ENCODE data around the gene SOWAHA. TPM values are rescaled to one million over a fixed set of nuclear protein-coding genes. Genes with fewer than 3 reads are reported as not detected.

The SOWAHA gene
- under 0.01 and 0.29 TPM in 2 replicates for total RNA-seq

DNA sequence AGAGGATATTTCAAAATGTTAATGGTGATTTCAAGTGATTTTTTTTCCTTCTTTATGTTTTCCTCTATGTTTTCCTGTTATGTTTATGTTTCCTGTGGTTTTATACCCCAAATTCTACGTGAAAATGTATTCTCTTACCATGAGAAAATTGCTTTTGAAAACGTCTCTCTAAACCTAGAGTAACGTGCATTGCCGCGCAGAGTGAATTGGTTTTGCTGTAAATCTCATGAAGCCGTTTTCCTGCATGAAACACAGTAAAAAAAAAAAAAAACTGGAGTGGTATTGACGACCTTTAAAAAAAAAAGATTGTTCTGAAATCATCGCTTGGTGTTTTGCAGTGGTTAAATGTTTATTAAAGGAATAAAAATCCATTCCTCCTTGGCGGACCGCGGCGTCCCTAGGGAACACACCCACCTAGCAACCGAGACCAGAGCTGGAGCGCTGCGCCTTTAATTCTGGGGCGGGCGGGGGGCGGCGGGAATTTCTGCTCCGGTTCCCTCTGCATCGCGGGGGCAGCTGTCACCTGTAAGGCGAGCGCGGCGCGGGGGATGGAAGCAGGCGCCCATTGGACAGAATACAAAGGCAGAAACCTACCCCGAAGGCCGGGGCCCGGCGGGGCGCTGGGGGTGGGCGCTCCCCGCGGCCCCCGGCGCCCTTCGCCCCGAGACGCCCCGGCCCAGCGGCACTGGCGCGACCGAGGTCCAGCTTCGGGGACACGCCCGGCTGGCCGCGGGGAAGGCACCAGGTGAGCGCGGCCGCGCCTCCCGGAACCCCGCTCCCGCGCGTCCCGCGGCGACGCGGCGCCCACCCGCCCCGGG is at the start of gene SOWAHA:
Gene SOWAHA (plus strand): TSS at position 522 of the 818 bp plus-strand sequence. CDS start 320 bp downstream, outside the sequence.
- Histone ChIP-seq H3K79me2 (ENCODE audit: insufficient read depth, low read length) (no peaks in the 10 kb centered on the region), H3K4me2 (ENCODE audit: insufficient read depth, low read length) (peak within 1 kb of the TSS; percentile 51), H3K36me3 (ENCODE audit: insufficient read depth, low read length) (no peaks in the 10 kb centered on the region), H2AFZ (ENCODE audit: low read length) (peak within 1 kb of the TSS; percentile 22), H3K4me1 (ENCODE audit: insufficient read depth, low read length) (peaks cover 16% of the 10 kb centered on the region), H3K27me3 (ENCODE audit: insufficient read depth, low read length) (peaks cover 47% of the 10 kb centered on the region), H3K9me3 (ENCODE audit: low read depth, low read length) (no peaks in the 10 kb centered on the region), H3K27ac (ENCODE audit: low read depth, low read length) (no peak within 1 kb of the TSS), H3K4me3 (ENCODE audit: insufficient read depth, low read length) (peak within 1 kb of the TSS; percentile 30), H4K20me1 (ENCODE audit: insufficient read depth, low read length) (no peaks in the 10 kb centered on the region)
- peak; percentile 86 for DNase-seq (ENCODE audit: insufficient read length, low spot score, missing footprints)
- TF ChIP-seq, protein P1, sequence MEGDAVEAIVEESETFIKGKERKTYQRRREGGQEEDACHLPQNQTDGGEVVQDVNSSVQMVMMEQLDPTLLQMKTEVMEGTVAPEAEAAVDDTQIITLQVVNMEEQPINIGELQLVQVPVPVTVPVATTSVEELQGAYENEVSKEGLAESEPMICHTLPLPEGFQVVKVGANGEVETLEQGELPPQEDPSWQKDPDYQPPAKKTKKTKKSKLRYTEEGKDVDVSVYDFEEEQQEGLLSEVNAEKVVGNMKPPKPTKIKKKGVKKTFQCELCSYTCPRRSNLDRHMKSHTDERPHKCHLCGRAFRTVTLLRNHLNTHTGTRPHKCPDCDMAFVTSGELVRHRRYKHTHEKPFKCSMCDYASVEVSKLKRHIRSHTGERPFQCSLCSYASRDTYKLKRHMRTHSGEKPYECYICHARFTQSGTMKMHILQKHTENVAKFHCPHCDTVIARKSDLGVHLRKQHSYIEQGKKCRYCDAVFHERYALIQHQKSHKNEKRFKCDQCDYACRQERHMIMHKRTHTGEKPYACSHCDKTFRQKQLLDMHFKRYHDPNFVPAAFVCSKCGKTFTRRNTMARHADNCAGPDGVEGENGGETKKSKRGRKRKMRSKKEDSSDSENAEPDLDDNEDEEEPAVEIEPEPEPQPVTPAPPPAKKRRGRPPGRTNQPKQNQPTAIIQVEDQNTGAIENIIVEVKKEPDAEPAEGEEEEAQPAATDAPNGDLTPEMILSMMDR (IDR thresholded peaks at IDR 0.05; ENCODE audit: extremely low read depth, low read depth, low read length): no peak

DNA sequence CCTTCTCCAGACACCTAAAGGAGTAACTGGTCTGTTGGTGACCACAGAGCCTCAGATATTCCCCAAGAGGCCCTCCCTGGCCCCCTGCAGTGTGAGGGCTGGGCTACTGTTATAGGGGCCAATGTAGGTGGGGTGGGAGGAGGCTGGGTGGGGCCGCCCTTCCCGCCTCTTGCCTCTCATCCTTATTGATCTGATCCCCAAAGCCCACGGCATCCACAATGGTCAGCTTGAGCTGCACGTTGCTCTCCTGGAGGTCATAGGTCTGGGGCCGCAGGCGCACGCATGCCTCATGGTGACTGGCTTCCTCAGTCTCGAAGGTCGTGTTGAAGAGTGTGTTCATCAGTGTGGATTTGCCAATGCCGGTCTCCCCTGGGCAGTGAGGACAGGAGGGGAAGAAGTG is 49.1 kb upstream of the SOWAHA start:
- Histone ChIP-seq H3K79me2 (ENCODE audit: insufficient read depth, low read length) (peaks cover 28% of the 10 kb centered on the region), H3K27ac (ENCODE audit: low read depth, low read length) (no peak overlapping the region), H2AFZ (ENCODE audit: low read length) (no peak overlapping the region), H4K20me1 (ENCODE audit: insufficient read depth, low read length) (peaks cover 35% of the 10 kb centered on the region), H3K9me3 (ENCODE audit: low read depth, low read length) (no peaks in the 10 kb centered on the region), H3K4me2 (ENCODE audit: insufficient read depth, low read length) (no peak overlapping the region), H3K36me3 (ENCODE audit: insufficient read depth, low read length) (peaks cover 35% of the 10 kb centered on the region), H3K27me3 (ENCODE audit: insufficient read depth, low read length) (no peaks in the 10 kb centered on the region), H3K4me1 (ENCODE audit: insufficient read depth, low read length) (peaks cover 13% of the 10 kb centered on the region), H3K4me3 (ENCODE audit: insufficient read depth, low read length) (no peak overlapping the region)
- TF ChIP-seq, protein P1 (IDR thresholded peaks at IDR 0.05; ENCODE audit: extremely low read depth, low read depth, low read length): no peak
- peak; percentile 68 for DNase-seq (ENCODE audit: insufficient read length, low spot score, missing footprints)

DNA sequence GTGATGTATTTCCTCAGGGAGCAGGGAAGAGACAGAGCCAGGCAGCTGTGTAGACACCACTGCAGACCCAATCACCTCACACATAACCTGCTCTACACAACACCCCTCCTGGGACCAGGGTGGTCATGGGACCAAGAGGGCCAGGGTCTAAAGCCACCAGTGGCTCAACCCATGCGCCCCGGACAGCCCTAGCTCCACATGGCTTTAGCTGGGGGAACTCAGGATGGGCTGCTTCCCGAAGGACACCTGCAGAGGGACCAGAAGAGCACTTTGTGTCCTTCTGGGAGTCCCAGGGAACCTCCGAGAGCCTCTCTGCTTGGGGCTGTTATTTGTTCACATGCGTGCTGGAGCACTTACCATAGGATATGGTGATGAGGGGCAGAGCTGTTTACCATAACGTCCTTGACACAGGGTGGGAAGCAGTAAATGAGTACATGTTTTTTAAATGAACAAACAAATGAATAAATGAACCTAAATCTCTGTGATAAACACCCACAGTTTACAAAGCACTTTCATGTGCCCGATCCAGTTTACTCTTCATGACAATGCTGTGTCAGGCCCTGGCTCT is 48.3 kb upstream of the SOWAHA start:
- no peaks in the 10 kb centered on the region for H3K9me3 ChIP-seq (ENCODE audit: low read depth, low read length)
- H3K4me2 ChIP-seq (ENCODE audit: insufficient read depth, low read length): no peak overlapping the region
- peaks cover 29% of the 10 kb centered on the region for H3K36me3 ChIP-seq (ENCODE audit: insufficient read depth, low read length)
- peaks cover 34% of the 10 kb centered on the region for H3K79me2 ChIP-seq (ENCODE audit: insufficient read depth, low read length)
- no peaks in the 10 kb centered on the region for H3K27me3 ChIP-seq (ENCODE audit: insufficient read depth, low read length)
- TF ChIP-seq, protein P1 (IDR thresholded peaks at IDR 0.05; ENCODE audit: extremely low read depth, low read depth, low read length): no peak
- H3K4me3 ChIP-seq (ENCODE audit: insufficient read depth, low read length): no peak overlapping the region
- H3K4me1 ChIP-seq (ENCODE audit: insufficient read depth, low read length): peaks cover 13% of the 10 kb centered on the region
- H3K27ac ChIP-seq (ENCODE audit: low read depth, low read length): no peak overlapping the region
- peak; percentile 54 for DNase-seq (ENCODE audit: insufficient read length, low spot score, missing footprints)
- H4K20me1 ChIP-seq (ENCODE audit: insufficient read depth, low read length): peaks cover 40% of the 10 kb centered on the region
- no peak overlapping the region for H2AFZ ChIP-seq (ENCODE audit: low read length)
